ENCODE data around the gene GIPC3.

GIPC3 gene

GRCh38 chr19:3585301-3586126 lies at the start of gene GIPC3:
Gene GIPC3 (plus strand): TSS chr19:3585478. CDS start chr19:3585598, 120 bp downstream.
- no peak for DNase-seq

- no peak for DNase-seq
Observed at GRCh38 chr19:3535563-3535965, 49.7 kb upstream of the GIPC3 start.

GRCh38 chr19:3535981-3536380 lies 49.3 kb upstream of the GIPC3 start:
- no peak for DNase-seq

GRCh38 chr19:3536429-3537100 lies 48.7 kb upstream of the GIPC3 start:
- no peak for DNase-seq

GRCh38 chr19:3537101-3537437 lies 48.2 kb upstream of the GIPC3 start:
- no peak for DNase-seq

- DNase-seq = no peak
Observed at GRCh38 chr19:3537438-3538240, 47.6 kb upstream of the GIPC3 start.

- DNase-seq = no peak
Observed at GRCh38 chr19:3538258-3538929, 46.9 kb upstream of the GIPC3 start.

- DNase-seq = no peak
Observed at GRCh38 chr19:3538965-3539755, 46.1 kb upstream of the GIPC3 start, which contains the start of gene TEKTIP1. Gene TEKTIP1 (plus strand): TSS chr19:3539174. CDS start chr19:3539178, 4 bp downstream.

- no peak for DNase-seq
Observed at GRCh38 chr19:3539756-3540118, 45.5 kb upstream of the GIPC3 start.

- DNase-seq = no peak
Observed at GRCh38 chr19:3543150-3544057, 41.9 kb upstream of the GIPC3 start.

GRCh38 chr19:3544058-3544376 lies 41.3 kb upstream of the GIPC3 start:
- DNase-seq = no peak

GRCh38 chr19:3544742-3545668 lies 40.3 kb upstream of the GIPC3 start:
- DNase-seq = peak; percentile 64

GRCh38 chr19:3545669-3546034 lies 39.6 kb upstream of the GIPC3 start:
- no peak for DNase-seq

GRCh38 chr19:3546119-3546518 lies 39.2 kb upstream of the GIPC3 start:
- no peak for DNase-seq

GRCh38 chr19:3547301-3547731 lies 38.0 kb upstream of the GIPC3 start:
- no peak for DNase-seq

GRCh38 chr19:3547767-3548282 lies 37.5 kb upstream of the GIPC3 start:
- DNase-seq = no peak

GRCh38 chr19:3548606-3549005 lies 36.7 kb upstream of the GIPC3 start:
- DNase-seq = no peak

GRCh38 chr19:3549816-3550215 lies 35.5 kb upstream of the GIPC3 start:
- DNase-seq = no peak

GRCh38 chr19:3550947-3551791 lies 34.1 kb upstream of the GIPC3 start:
- DNase-seq = no peak
